Thymus (tissue), 11 donors: ENCODE results near the gene TXNRD1. TPM values are rescaled to one million over a fixed set of nuclear protein-coding genes. Genes with fewer than 3 reads are reported as not detected.
A peak's percentile ranks its signal among the peaks of the same experiment; 100 is the strongest.
"Not testable (repeated sequence)": the region's sequence is repeated elsewhere in the genome, so short reads cannot be mapped to it uniquely, and the experiment has no call there.

Experiments
- DNase-seq, 9 donors: peaks; one replicate each; pipeline ENCODE4 v3.0.0-alpha.2; 2013; ENCODE audit warnings: low spot score in 9 of 9, low read depth in 6 of 9, missing footprints in 1 of 9
- H3K27ac ChIP-seq, 2 donors: one replicate each; pipeline ENCODE4 v1.5.1; 2013; ENCODE audit warnings: control low read depth in 1 of 2, low read depth in 1 of 2, low read length in 1 of 2, mild to moderate bottlenecking in 1 of 2, moderate library complexity in 1 of 2
- H3K27me3 ChIP-seq, 2 donors: one replicate each; pipeline ENCODE4 v1.5.1; 2013; ENCODE audit warnings: low read length in 1 of 2; ENCODE audit not compliant: control insufficient read depth in 2 of 2, insufficient read depth in 1 of 2
- H3K36me3 ChIP-seq, 2 donors: one replicate each; pipeline ENCODE4 v1.5.1; 2013; ENCODE audit warnings: low read length in 1 of 2, mild to moderate bottlenecking in 1 of 2, moderate library complexity in 1 of 2; ENCODE audit not compliant: control insufficient read depth in 2 of 2, insufficient read depth in 2 of 2
- H3K4me1 ChIP-seq, 2 donors: one replicate each; pipeline ENCODE4 v1.5.1; 2013; ENCODE audit warnings: low read length in 2 of 2; ENCODE audit not compliant: control insufficient read depth in 2 of 2, insufficient read depth in 2 of 2
- H3K4me3 ChIP-seq, 2 donors: one replicate each; pipeline ENCODE4 v1.5.1; 2013; ENCODE audit warnings: low read length in 2 of 2, control low read depth in 1 of 2, mild to moderate bottlenecking in 1 of 2
- H3K9me3 ChIP-seq, 2 donors: one replicate each; pipeline ENCODE4 v1.5.1; 2013; ENCODE audit warnings: low read length in 1 of 2, mild to moderate bottlenecking in 1 of 2; ENCODE audit not compliant: control insufficient read depth in 2 of 2, insufficient read depth in 1 of 2
- WGBS: extraction: QIAGEN DNeasy Blood & Tissue Kit; methylation state at CpG from one replicate; pipeline ENCODE4 v1.1.7; 2013; 5-methylcytosine and 5-hydroxymethylcytosine counted together
- polyA plus RNA-seq: library from polyadenylated mRNA; stranded (reverse); fragments of 200-250 nt; gene quantifications from one replicate; pipeline ENCODE4 v1.2.3, GENCODE V29; 2013
- total RNA-seq: library from RNA; stranded (reverse); fragments of 120-200 nt; gene quantifications from one replicate; pipeline ENCODE4 v1.2.4, GENCODE V29; 2013
- donor health status: healthy.

Gene TXNRD1
- total and polyA plus RNA-seq, 2 donors: 28.2 to 68.0 TPM

DNA sequence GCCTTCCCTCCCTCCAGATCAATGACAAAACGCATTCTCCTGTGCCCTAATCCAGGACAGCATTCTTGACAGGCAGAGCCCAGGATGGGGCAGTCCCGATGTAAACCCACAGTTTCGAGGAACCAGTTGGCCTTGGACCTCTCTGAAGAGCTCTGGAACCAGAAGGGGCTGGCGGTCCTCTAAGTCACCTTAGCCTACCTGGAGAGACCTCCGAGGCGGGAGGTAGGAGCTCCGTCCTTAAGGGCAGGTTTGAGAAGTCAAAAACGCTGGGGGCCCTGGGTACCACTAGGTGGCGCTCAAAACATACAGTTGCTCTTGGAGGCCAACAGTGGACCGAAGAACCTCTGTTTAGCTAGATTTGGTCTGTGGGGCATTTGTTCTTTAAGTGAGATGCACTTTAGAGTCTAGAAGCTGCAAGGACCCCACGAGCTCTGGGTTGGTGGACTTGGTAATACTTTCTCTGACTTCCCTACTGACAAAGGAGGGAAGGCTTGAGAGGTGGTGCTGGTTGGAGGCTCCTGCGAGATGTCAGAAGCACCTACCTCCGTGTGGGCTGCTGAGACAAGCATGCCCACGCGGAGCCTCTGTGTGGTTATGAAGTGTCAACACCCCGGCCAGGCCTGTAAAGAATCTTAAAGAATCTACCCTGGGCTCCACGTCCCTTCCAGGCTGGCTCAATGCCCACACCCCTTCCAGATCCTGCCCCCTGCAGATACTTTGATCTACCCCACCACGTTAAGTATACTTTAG is 166.3 kb downstream of the TXNRD1 start:
- H3K9me3 ChIP-seq: no peaks in the 10 kb centered on the region
- H3K27ac ChIP-seq: no peak overlapping the region
- peak; percentile 59 to 92 (median 82) for DNase-seq
- H3K27me3 ChIP-seq: no peaks in the 10 kb centered on the region
- no peaks in the 10 kb centered on the region for H3K36me3 ChIP-seq
- H3K4me1 ChIP-seq: peaks cover 3 to 8% of the 10 kb centered on the region in 2 donors
- WGBS: 38% methylated on average over 18 of the region's 18 CpGs
- no peak overlapping the region for H3K4me3 ChIP-seq

- H3K36me3 ChIP-seq: no peaks in the 10 kb centered on the region
- no peak overlapping the region for H3K27ac ChIP-seq
- H3K9me3 ChIP-seq: no peaks in the 10 kb centered on the region
- no peaks in the 10 kb centered on the region for H3K27me3 ChIP-seq
- H3K4me1 ChIP-seq: peaks cover 3 to 8% of the 10 kb centered on the region in 2 donors
- WGBS: 94% methylated on average over 6 of the region's 6 CpGs
- DNase-seq: no peak
- no peak overlapping the region for H3K4me3 ChIP-seq
Observed at GRCh38 chr12:104384141-104384880, 168.7 kb downstream of the TXNRD1 start.

GRCh38 chr12:104385510-104385909 is 169.9 kb downstream of the TXNRD1 start:
- no peak overlapping the region for H3K27ac ChIP-seq
- H3K9me3 ChIP-seq: no peaks in the 10 kb centered on the region
- 100% methylated on average over 1 of the region's 1 CpG for WGBS
- H3K27me3 ChIP-seq: no peaks in the 10 kb centered on the region
- H3K4me3 ChIP-seq: no peak overlapping the region
- no peaks in the 10 kb centered on the region for H3K36me3 ChIP-seq
- peaks cover 3 to 8% of the 10 kb centered on the region in 2 donors for H3K4me1 ChIP-seq
- DNase-seq: no peak

DNA sequence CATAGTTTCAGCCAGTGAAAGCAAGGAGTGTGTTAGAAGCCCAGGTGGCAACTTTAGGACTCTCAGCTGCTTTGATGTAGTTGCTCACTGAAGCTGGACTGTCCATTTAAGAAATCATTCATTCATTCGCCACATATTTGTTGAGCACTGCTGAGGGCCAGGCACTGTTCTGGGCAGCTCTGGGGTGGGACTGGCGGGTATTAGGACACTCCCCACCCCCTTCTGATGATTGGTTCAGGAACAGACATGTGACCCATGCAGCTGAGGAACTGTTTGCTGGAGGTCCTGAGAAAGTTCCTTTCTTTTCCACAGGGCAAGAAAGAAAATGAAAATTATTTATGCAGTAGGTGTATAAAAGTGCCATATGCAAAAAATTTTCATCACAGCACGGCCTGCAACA is 170.9 kb downstream of the TXNRD1 start:
- Histone ChIP-seq H3K36me3 (no peaks in the 10 kb centered on the region), H3K27me3 (no peaks in the 10 kb centered on the region), H3K27ac (no peak overlapping the region), H3K9me3 (no peaks in the 10 kb centered on the region), H3K4me3 (no peak overlapping the region), H3K4me1 (peaks cover 3 to 8% of the 10 kb centered on the region in 2 donors)
- WGBS: 98% methylated on average over 3 of the region's 3 CpGs
- no peak for DNase-seq

GRCh38 chr12:104387190-104387589 is 171.6 kb downstream of the TXNRD1 start:
- H3K36me3 ChIP-seq: no peaks in the 10 kb centered on the region
- no peak overlapping the region for H3K4me3 ChIP-seq
- 95% methylated on average over 7 of the region's 7 CpGs for WGBS
- peaks cover under 1 to 2% of the 10 kb centered on the region in 2 donors for H3K4me1 ChIP-seq
- DNase-seq: no peak
- no peak overlapping the region for H3K27ac ChIP-seq
- no peaks in the 10 kb centered on the region for H3K9me3 ChIP-seq
- no peaks in the 10 kb centered on the region for H3K27me3 ChIP-seq

DNA sequence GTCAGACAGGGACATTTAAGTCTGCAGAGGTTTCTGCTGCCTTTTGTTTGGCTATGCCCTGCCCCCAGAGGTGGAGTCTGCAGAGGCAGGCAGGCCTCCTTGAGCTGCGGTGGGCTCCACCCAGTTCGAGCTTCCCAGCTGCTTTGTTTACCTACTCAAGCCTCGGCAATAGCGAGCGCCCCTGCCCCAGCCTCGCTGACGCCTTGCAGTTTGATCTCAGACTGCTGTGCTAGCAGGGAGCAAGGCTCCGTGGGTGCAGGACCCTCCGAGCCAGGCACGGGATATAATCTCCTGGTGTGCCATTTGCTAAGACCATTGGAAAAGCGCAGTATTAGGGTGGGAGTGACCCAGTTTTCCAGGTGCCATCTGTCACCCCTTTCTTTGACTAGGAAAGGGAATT is 178.5 kb downstream of the TXNRD1 start:
- not testable (repeated sequence) for H3K4me3 ChIP-seq, H3K27me3 ChIP-seq, H3K27ac ChIP-seq, H3K9me3 ChIP-seq, H3K36me3 ChIP-seq, H3K4me1 ChIP-seq, DNase-seq
- 93% methylated on average over 11 of the region's 11 CpGs for WGBS

Other genes starting within 250 kb of the TXNRD1 start
- gene TDG, start 249.9 kb upstream of the TXNRD1 start, total RNA-seq: 50.9 TPM
- gene TDG, start 249.9 kb upstream of the TXNRD1 start, polyA plus RNA-seq: 26.9 TPM
- gene GLT8D2, start 165.6 kb upstream of the TXNRD1 start, total RNA-seq: 1.4 TPM
- 2.4 TPM for gene GLT8D2, start 165.6 kb upstream of the TXNRD1 start, polyA plus RNA-seq
- 13.8 TPM for gene HCFC2, start 151.2 kb upstream of the TXNRD1 start, total RNA-seq
- gene HCFC2, start 151.2 kb upstream of the TXNRD1 start, polyA plus RNA-seq: 13.9 TPM
- gene NFYB, start 77.6 kb upstream of the TXNRD1 start, total RNA-seq: 55.1 TPM
- gene NFYB, start 77.6 kb upstream of the TXNRD1 start, polyA plus RNA-seq: 37.1 TPM
- gene EID3, start 88.0 kb downstream of the TXNRD1 start, total RNA-seq: 4.2 TPM
- gene EID3, start 88.0 kb downstream of the TXNRD1 start, polyA plus RNA-seq: 7.8 TPM
- gene CHST11, start 241.2 kb downstream of the TXNRD1 start, total RNA-seq: 21.0 TPM
- gene CHST11, start 241.2 kb downstream of the TXNRD1 start, polyA plus RNA-seq: 6.7 TPM